Activated CD4-positive, alpha-beta T cell treated with anti-CD3 and anti-CD28 coated beads for 1 hour (primary cell): ENCODE results near the gene FICD.

Experiments
- DNase-seq: peaks from one replicate; pipeline ENCODE4 v3.0.0-alpha.2; 2020

Gene FICD

DNA sequence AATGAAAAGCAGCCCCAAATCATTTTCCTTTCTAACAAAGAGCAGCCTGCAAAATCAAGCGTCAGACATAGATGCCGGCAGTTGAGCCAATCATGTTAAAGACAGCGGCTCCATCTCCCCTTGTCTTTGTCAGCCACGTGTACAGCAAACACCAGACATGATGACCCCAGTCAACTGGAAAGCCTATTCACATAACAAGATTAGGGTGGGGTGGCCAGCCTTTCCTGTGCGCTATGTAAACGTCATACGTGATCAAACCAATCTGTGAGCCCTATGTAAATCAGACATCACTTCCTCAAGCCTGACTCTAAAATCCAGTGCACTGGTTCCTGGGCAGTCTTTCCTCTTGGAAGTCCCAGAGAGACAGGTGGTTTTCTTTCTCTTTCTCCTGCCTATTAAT, 9.9 kb upstream of the FICD start:
- DNase-seq: no peak

DNA sequence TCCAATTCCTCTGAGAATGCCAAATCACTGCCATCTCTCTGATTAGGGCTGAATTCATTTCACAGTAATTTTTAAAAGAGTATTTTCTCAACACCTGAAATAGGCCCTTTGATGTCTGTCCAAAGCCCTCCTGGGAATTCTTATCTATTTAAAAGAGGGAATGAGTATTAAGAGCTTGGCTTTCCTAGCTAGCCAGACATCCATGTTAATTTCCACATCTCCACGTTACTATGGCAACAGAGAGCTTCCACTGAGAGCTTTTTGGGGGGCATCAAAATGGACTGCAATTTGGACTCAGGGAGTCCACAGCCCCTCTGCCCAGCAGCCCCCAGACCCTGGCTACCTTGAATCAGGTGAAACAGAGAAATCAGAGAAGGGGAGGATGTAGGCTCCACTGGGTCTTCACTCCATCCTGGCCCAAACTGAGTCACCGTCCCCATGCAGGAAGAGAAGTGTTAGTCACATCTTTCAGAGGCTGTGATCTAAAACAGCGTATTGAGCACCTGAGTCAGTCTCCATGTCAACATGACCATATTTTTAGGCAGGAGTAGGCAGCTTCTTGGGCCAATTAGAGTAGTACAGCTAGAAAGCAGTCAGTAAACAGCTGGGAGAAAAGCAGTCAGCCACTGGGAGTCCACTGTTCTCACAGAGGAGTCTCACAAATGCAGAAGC, 7.0 kb upstream of the FICD start:
- DNase-seq: no peak

DNA sequence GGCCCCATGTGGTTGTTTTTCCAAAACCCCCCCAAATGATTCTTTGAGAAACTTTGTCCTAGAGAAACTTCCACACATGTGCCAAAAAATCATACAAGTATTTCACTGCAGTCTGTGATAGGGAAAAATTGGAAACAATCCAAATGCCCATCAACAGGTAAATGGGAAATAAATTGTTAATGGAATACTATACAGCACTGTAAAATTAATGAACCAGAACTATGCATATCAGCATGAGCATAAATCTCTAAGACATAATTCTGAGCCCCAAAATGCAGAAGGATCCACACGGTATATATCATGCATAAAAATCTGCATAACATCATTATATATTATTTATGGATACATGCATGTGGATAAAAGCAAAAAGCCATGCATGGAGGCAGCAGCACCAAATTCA, 5.3 kb upstream of the FICD start:
- no peak for DNase-seq

- DNase-seq: no peak
These were observed 4.2 kb upstream of the FICD start for GRCh38 chr12:108510836-108511235.

DNA sequence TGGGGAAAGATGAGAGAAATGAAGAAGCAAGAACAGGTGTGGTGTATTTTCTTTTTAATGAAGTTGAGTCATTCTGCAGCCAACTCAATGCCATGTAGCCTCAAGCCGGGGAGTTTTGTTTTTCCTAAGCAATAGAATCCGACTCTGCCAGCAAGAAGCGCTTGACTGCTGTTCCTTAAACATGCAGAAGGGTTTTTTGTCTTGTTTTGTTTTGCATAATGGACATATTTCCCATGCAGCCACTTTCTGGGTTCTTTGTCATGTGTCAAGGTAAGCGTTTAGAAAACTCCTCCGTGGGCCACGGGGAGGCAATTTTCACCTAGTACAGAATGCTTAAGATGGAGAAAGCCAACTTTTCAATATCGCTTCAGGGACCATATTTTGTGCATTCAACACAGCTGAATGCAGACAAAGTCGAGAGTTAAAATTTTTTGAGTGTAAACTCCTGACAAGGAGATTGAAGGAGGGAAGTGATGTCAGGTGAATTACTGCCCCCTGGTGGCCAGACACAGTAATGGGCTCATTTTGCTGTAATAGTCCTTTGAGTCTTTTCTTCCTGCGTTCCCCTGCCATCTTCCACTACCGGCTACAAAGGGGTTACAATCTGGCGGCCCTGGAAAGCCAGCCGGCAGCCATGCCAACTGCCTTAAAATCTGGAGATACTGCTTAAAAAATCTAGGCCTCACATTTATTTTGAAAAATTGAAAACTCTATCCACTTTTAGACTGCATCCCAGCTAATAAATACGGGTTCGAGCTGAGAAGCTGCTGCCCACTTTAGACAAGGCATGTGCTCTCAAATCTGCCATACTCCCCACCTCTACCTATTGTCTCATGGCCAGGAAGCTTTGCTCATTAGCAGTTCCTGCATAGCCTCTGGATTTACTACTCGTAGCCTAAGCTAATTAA, 3.2 kb upstream of the FICD start:
- DNase-seq: peak; percentile 62

DNA sequence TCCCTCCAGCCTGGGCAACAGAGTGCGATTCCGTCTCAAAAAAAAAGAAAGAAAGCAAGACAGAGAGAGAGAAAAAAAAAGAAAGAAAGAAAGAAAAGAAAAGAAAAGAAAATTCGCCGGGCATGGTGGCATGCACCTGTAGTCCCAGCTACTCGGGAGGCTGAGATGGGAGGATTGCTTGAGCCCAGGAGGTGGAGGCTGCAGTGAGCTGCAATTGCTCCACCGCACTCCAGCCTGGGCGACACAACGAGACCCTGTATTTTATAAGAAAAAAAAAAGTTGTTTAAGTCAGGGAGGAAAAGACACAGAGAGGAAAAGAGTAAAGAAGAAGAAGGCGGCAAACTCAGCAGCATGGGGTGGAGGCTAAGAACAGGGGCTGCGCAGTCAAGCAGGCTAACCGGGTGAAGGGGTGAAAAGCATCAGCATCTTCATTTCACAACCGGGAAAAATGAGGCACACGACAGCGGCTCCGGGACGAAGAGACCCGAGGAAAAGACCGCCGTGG, 557 bp upstream of the FICD start:
- no peak for DNase-seq

GRCh38 chr12:108515916-108516315, 839 bp downstream of the FICD start:
- DNase-seq: no peak

DNA sequence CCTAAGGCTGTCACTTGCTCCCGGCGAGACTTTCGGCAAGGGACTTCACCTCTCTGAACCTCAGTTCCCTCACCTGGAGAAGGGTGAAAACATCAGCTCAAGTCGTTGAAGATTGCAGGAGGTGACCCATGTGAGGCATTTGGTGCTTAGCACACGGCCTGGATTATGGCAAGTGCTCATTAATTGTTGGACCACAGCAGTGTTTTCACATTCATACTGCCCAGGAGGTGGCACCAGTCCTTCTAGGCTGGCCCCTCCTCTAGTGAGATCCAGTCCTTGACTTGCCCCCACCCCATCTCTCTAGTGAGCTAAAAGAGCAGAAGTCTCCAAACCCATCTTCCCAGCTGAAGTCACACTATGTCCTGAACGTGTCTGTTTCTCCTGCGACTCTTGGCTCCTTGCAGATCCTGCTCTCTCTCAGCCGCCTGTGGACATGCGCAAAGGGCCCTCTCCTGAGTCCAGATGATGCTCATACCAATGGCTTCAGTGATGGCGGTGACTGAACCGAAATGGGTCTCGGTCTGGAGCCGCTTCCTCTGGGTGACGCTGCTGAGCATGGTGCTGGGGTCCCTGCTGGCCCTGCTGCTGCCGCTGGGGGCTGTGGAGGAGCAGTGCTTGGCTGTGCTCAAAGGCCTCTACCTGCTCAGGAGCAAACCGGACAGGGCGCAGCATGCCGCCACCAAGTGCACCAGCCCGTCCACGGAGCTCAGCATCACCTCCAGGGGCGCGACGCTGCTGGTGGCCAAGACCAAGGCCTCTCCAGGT, 1.6 kb downstream of the FICD start:
- no peak for DNase-seq

DNA sequence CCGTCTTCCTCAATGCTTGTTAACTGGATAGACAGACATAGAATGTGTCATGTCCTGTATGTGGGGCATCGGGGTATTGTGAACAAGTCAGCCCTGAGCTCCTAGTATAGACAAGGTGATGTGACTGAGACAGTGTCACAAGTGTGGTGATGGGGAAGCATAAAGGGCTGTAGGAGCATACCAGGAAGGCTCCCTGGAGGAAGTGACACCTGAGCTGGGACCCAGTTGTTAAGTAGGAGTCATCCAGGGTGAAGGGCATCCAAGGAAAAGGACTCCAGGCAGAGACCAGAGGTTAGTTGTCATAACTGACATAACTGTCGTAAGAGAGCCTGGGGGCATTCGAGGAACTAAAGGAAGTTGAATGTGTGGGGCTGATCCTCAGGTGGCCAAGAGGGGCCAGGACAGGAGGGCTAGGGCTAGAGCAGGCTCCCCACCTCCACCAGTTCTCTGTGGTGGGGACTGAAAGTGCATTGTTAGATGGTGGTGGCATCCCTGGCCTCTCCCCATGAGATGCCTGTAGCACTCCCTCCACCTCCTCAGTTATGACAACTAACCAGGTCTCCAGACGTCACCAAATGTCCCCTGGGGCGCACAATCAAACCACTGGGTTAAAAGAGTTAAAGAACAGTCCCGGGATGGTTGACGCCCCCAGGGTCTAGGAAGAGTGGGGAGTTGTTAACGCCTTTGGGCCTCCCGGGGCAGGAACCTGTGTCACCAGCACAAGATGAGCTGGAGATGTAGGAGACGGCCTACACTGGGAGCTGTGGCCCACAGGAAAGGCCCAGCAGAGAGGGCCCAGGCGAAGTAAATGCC, 2.4 kb downstream of the FICD start:
- no peak for DNase-seq

DNA sequence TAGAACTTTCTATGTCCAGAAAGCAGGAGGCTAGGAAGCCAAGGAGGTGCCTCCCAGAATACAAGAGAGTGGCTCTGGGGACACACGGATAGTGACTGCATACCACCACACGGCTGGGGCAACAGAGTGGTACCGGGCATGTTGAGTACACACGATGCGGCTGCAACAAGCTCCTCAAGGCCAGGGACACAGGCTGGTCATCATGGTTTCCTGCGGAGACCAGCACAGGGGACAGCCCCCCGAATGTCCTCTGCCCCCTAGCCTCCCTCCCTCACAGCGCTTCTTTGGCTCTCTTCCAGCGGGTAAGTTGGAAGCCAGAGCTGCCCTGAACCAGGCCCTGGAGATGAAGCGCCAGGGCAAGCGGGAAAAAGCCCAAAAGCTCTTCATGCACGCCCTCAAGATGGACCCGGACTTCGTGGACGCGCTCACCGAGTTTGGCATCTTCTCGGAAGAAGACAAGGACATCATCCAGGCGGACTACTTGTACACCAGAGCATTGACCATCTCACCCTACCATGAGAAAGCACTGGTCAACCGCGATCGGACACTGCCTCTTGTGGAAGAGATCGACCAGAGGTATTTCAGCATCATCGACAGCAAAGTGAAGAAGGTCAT, 3.1 kb downstream of the FICD start:
- no peak for DNase-seq

DNA sequence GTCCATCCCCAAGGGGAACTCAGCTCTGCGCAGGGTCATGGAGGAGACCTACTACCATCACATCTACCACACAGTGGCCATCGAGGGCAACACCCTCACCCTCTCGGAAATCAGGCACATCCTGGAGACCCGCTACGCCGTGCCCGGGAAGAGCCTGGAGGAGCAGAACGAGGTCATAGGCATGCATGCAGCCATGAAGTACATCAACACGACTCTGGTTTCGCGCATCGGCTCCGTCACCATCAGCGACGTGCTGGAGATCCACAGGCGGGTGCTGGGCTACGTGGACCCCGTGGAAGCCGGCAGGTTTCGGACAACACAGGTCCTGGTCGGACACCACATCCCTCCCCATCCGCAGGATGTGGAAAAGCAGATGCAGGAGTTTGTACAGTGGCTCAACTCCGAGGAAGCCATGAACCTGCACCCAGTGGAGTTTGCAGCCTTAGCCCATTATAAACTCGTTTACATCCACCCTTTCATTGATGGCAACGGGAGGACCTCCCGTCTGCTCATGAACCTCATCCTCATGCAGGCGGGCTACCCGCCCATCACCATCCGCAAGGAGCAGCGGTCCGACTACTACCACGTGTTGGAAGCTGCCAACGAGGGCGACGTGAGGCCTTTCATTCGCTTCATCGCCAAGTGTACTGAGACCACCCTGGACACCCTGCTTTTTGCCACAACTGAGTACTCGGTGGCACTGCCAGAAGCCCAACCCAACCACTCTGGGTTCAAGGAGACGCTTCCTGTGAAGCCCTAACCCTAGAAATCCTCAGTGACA, 3.8 kb downstream of the FICD start:
- DNase-seq: no peak

GRCh38 chr12:108519558-108519957, 4.5 kb downstream of the FICD start:
- no peak for DNase-seq

DNA sequence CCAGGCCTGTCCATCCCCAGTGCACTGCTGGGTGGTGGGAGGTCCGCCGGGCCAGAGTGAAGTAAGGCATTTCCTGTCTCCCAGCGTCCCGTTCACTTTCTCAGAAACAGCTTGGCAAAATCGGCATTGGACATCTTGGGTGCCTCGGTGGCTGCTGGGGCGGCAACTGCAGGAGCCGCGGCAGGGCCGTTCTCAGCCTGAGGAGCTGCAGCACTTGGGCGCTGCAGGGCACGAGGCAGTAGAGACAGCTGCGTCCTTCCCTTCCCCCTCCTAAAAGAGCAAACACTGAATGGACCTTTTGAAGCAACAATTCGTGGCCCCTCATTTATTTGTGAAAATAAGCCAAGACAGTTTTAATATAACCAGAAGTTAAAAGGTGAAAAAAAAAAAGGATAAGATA, 8.3 kb downstream of the FICD start:
- no peak for DNase-seq

GRCh38 chr12:108525681-108526080, 10.6 kb downstream of the FICD start:
- no peak for DNase-seq

DNA sequence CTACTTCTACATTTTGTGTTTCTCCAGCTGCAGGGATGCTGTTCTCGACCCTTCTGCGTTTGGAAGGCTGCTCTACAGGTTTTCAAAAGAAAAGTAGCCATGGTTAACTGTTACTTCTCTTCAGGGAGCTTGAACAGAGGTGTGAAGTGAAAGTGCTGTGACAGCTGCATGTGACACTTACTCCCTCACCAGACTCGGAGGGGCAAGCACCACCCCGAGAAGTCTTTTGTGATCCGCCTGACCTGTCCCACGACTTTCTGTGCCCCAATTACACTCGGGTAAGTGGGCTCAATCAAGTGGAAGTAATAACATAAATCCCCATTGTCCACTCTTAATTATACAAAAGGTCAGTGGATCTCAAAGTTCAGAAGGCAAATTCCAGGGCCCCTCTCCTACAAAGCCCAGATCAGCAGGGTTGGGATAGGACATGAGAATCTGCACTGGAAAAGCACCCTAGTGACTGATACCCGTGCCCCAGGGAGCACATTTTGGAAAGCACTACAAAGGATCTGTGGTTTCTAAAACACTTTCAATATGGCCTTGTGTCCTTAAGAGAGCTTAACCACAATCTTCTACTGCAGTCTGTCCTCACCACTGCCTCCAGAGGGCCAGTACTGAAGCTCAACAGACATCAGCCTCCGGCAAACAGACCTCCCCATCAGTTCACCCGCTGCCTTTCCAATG, 11.5 kb downstream of the FICD start:
- no peak for DNase-seq

DNA sequence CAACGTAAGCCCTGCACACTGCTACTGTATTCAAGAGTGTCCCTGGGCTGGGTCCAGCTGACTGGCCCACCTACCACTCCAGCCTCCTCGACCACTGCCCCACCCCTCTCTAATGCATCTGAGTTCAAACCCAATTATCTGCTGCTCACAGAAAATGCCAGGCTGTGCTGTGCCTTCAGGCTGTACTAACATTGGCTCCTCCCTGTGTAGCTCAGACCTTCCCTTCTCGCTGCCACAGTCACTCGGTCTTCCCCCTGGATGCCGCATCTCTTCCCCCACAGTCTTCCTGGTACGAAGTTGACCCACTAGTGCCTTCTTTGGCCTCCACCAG, 12.1 kb downstream of the FICD start:
- DNase-seq: no peak

DNA sequence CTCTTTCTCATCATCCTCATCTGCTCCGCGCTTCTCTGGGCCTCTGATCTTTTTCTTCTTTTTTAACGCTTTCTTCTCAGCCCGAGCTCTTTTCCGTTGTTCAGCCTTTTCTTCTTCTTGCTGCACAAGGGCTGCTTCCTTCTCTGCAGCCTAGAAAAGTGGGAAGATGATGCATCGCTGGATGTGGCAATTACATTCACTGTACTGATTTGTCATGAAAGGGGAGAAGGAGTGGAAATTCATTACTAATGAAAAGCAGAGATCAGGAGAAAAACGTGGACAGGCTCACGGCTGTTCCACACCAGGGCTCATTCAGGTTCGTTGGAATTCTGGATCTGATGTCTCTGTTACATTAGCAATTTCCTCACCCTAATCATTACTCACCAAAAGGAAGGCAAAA, 15.1 kb downstream of the FICD start:
- DNase-seq: no peak

DNA sequence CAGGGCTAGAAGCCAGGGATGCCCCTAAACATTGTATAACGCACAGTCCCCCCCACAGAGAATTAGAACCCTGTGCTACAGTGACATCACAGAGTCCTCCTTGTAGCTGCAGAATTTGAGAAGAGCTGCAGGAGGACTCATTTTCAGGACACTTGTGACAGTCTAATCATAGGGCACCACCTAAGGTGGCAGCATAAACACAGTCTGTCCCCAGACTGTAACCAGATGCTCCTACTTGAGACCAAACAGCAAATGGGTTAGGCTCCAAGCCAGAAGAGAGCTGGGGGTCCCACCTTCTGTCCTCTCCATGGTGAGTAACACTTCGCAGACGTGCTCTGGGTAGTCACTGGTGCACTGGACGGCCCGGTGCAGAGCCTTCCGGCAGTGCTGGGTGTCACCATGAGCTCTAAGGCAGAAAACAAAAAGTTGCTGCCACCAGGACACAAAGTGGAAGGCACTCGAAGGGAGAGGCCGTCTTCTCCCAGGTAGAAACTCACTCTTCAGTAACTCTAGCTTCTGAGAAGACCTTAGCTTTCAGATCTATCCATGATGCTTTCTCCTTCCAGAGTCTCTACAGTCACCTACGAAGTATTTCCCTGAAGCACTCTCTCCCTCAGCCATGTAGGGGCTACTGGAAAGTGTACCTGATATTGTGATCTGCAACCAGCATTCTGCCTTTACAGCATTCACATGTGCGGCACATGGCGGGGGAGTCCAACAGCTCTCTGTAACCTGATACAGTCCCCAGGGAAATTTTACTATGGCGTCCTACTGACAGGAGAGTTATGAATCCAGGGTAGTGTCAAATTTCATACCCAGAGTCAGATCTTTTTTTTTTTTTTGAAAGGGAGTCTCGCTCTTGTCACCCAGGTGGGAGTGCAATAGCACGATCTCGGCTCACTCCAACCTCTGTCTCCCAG, 17.1 kb downstream of the FICD start:
- no peak for DNase-seq

DNA sequence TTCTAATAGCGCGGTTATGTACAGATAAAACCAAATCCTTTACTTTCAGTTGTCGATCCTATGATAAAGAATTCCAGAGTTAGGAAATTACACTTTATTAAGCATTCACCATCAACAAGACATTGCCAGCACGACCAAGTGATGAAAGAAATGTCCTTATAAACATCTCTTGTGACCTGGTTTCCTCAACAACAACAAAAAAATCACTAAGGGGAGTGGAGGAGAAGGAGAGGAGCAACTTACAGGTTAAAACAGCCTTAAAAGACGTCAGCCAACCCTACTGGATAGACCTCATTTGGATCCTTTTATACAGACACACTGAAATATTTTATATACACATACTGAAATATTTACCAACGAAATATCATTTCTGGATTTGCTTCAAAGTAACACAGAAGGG, 23.1 kb downstream of the FICD start:
- no peak for DNase-seq
